GM21737 (cell line): ENCODE measurements around the gene XRN2.
"Not testable (repeated sequence)": the region's sequence is repeated elsewhere in the genome, so short reads cannot be mapped to it uniquely, and the experiment has no call there.

Experiments
- ATAC-seq: cut with Tn5 transposase; IDR thresholded peaks from one replicate; pipeline ENCODE4 v1.9.1; 2021; ENCODE audit warnings: mild to moderate bottlenecking, moderate library complexity; ENCODE audit not compliant: unreplicated experiment

The XRN2 gene

GRCh38 chr20:21419147-21419546 is 116.0 kb downstream of the XRN2 start:
- not testable (repeated sequence) for ATAC-seq

- ATAC-seq: no peak
Observed at GRCh38 chr20:21421601-21422236, 118.6 kb downstream of the XRN2 start.

GRCh38 chr20:21423712-21424111 is 120.6 kb downstream of the XRN2 start:
- not testable (repeated sequence) for ATAC-seq

GRCh38 chr20:21424846-21425245 is 121.7 kb downstream of the XRN2 start:
- no peak for ATAC-seq

- no peak for ATAC-seq
Observed at GRCh38 chr20:21430020-21430419, 126.9 kb downstream of the XRN2 start.

GRCh38 chr20:21432911-21433310 is 129.8 kb downstream of the XRN2 start:
- ATAC-seq: no peak

- no peak for ATAC-seq
Observed at GRCh38 chr20:21433329-21433890, 130.3 kb downstream of the XRN2 start.

- ATAC-seq: no peak
Observed at GRCh38 chr20:21435576-21435975, 132.4 kb downstream of the XRN2 start.

GRCh38 chr20:21436205-21436604 is 133.1 kb downstream of the XRN2 start:
- no peak for ATAC-seq

- ATAC-seq: no peak
Observed at GRCh38 chr20:21437248-21437647, 134.1 kb downstream of the XRN2 start.

GRCh38 chr20:21437816-21438215 is 134.7 kb downstream of the XRN2 start:
- no peak for ATAC-seq
